Measurements from ENCODE around the gene SNHG17.

- TF ChIP-seq, protein P1, sequence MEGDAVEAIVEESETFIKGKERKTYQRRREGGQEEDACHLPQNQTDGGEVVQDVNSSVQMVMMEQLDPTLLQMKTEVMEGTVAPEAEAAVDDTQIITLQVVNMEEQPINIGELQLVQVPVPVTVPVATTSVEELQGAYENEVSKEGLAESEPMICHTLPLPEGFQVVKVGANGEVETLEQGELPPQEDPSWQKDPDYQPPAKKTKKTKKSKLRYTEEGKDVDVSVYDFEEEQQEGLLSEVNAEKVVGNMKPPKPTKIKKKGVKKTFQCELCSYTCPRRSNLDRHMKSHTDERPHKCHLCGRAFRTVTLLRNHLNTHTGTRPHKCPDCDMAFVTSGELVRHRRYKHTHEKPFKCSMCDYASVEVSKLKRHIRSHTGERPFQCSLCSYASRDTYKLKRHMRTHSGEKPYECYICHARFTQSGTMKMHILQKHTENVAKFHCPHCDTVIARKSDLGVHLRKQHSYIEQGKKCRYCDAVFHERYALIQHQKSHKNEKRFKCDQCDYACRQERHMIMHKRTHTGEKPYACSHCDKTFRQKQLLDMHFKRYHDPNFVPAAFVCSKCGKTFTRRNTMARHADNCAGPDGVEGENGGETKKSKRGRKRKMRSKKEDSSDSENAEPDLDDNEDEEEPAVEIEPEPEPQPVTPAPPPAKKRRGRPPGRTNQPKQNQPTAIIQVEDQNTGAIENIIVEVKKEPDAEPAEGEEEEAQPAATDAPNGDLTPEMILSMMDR (conservative IDR thresholded peaks at IDR 0.05; ENCODE audit: low read depth, low read length): no peak
- TF ChIP-seq EZH2 (IDR thresholded peaks at IDR 0.05; ENCODE audit: borderline replicate concordance, low read depth, low read length, poor library complexity, severe bottlenecking): no peak
Observed at GRCh38 chr20:38423541-38423940, 11.6 kb downstream of the SNHG17 start.
